WTC11 (cell line): Measurements from ENCODE around the gene TPGS1. TPM values are rescaled to one million over a fixed set of nuclear protein-coding genes. Genes with fewer than 3 reads are reported as not detected.

Experiments
- ATF2 ChIP-seq: sonication (generic); formaldehyde crosslinking; IDR thresholded peaks from 2 replicates; pipeline ENCODE4 v1.8.1; 2022; ENCODE audit warnings: low read depth, missing genetic modification reagents, borderline replicate concordance
- ATF6 ChIP-seq: sonication (generic); formaldehyde crosslinking; IDR thresholded peaks from 2 replicates; pipeline ENCODE4 v1.8.1; 2023; ENCODE audit warnings: mild to moderate bottlenecking, missing genetic modification reagents
- CBFB ChIP-seq: sonication (generic); formaldehyde crosslinking; IDR thresholded peaks from 2 replicates; pipeline ENCODE4 v1.8.1; 2022; ENCODE audit warnings: mild to moderate bottlenecking, low read depth, missing genetic modification reagents
- CDX4 ChIP-seq: fragments of 250-450 bp; sonication (Bioruptor Pico); IDR thresholded peaks from 2 replicates; pipeline ENCODE4 v1.9.0; 2021; ENCODE audit warnings: moderate library complexity, mild to moderate bottlenecking, inconsistent platforms, borderline replicate concordance
- CREM ChIP-seq: sonication (generic); formaldehyde crosslinking; IDR thresholded peaks from 2 replicates; pipeline ENCODE4 v1.8.1; 2022; ENCODE audit warnings: mild to moderate bottlenecking, missing genetic modification reagents, moderate library complexity
- CTCF ChIP-seq: fragments of 200-600 bp; IDR thresholded peaks from 2 replicates; pipeline ENCODE4 v1.8.0; 2022; ENCODE audit warnings: antibody characterized with exemption
- E2F1 ChIP-seq: sonication (generic); formaldehyde crosslinking; IDR thresholded peaks from 2 replicates; pipeline ENCODE4 v1.8.0; 2022; ENCODE audit warnings: mild to moderate bottlenecking, missing genetic modification reagents
- ESRRA ChIP-seq: sonication (generic); formaldehyde crosslinking; IDR thresholded peaks from 2 replicates; pipeline ENCODE4 v1.8.1; 2022; ENCODE audit warnings: mild to moderate bottlenecking, missing genetic modification reagents, borderline replicate concordance
- IRF1 ChIP-seq: sonication (generic); formaldehyde crosslinking; IDR thresholded peaks from 2 replicates; pipeline ENCODE4 v1.8.0; 2023; ENCODE audit warnings: missing genetic modification reagents
- JAZF1 ChIP-seq: fragments of 250-450 bp; sonication (Bioruptor Pico); IDR thresholded peaks from 2 replicates; pipeline ENCODE4 v1.9.0; 2021; ENCODE audit warnings: moderate library complexity, mild to moderate bottlenecking, inconsistent platforms
- KAT7 ChIP-seq: sonication (generic); formaldehyde crosslinking; IDR thresholded peaks from 2 replicates; pipeline ENCODE4 v1.8.1; 2023; ENCODE audit warnings: missing genetic modification reagents, mild to moderate bottlenecking, borderline replicate concordance
- MAX ChIP-seq: sonication (generic); formaldehyde crosslinking; IDR thresholded peaks from 2 replicates; pipeline ENCODE4 v1.8.0; 2022; ENCODE audit warnings: mild to moderate bottlenecking, missing genetic modification reagents
- MXD4 ChIP-seq: fragments of 250-450 bp; sonication (Bioruptor Pico); IDR thresholded peaks from 2 replicates; pipeline ENCODE4 v1.8.0; 2021; ENCODE audit warnings: mild to moderate bottlenecking, moderate library complexity, borderline replicate concordance
- NR3C1 ChIP-seq: sonication (generic); formaldehyde crosslinking; conservative IDR thresholded peaks from 2 replicates; pipeline ENCODE4 v1.8.1; 2023; ENCODE audit warnings: low read depth, mild to moderate bottlenecking, missing genetic modification reagents
- SMAD3 ChIP-seq: sonication (generic); formaldehyde crosslinking; IDR thresholded peaks from 2 replicates; pipeline ENCODE4 v1.8.0; 2022; ENCODE audit warnings: missing genetic modification reagents, mild to moderate bottlenecking, borderline replicate concordance
- USF1 ChIP-seq: sonication (generic); formaldehyde crosslinking; IDR thresholded peaks from 2 replicates; pipeline ENCODE4 v1.8.0; 2022; ENCODE audit warnings: mild to moderate bottlenecking, missing genetic modification reagents
- USF2 ChIP-seq: sonication (generic); formaldehyde crosslinking; IDR thresholded peaks from 2 replicates; pipeline ENCODE4 v1.8.1; 2023; ENCODE audit warnings: mild to moderate bottlenecking, missing genetic modification reagents, moderate library complexity
- ZBTB21 ChIP-seq: sonication (generic); formaldehyde crosslinking; IDR thresholded peaks from 2 replicates; pipeline ENCODE4 v1.8.1; 2023; ENCODE audit warnings: mild to moderate bottlenecking, missing genetic modification reagents, borderline replicate concordance
- ZNF138 ChIP-seq: sonication (generic); formaldehyde crosslinking; conservative IDR thresholded peaks from 2 replicates; pipeline ENCODE4 v1.8.1; 2022; ENCODE audit warnings: mild to moderate bottlenecking, moderate library complexity, missing genetic modification reagents
- ZNF396 ChIP-seq: fragments of 250-450 bp; sonication (Bioruptor Pico); IDR thresholded peaks from 2 replicates; pipeline ENCODE4 v1.8.0; 2021; ENCODE audit warnings: mild to moderate bottlenecking, moderate library complexity, borderline replicate concordance
- ZSCAN18 ChIP-seq: fragments of 250-450 bp; sonication (Bioruptor Pico); IDR thresholded peaks from 2 replicates; pipeline ENCODE4 v2.1.2; 2022; ENCODE audit warnings: mild to moderate bottlenecking, moderate library complexity
- total RNA-seq: library from RNA; stranded (reverse); gene quantifications from 3 replicates; pipeline ENCODE4 v1.2.3, GENCODE V29; 2021

Gene TPGS1
- total RNA-seq, 1 experiment from 2014 or later = 18.8 TPM

- 0 out of 2 replicates have a peak, but pooled peaks have one; percentile 64 for TF ChIP-seq NR3C1
- TF ChIP-seq ZSCAN18 (CRISPR knock-in tag) = no peak
- peak; percentile 70; the same call in 1 of the 2 replicates for TF ChIP-seq KAT7
- no peak for TF ChIP-seq IRF1 (CRISPR knock-in tag)
- TF ChIP-seq CDX4 (CRISPR knock-in tag) = no peak
- no peak for TF ChIP-seq USF1
- peak; percentile 23; the same call in 1 of the 2 replicates for TF ChIP-seq CREM (CRISPR knock-in tag)
- TF ChIP-seq ATF2 (CRISPR knock-in tag) = no peak
- TF ChIP-seq MXD4 (CRISPR knock-in tag) = no peak
- TF ChIP-seq ESRRA = no peak
- peak; percentile 66; the same call in 1 of the 2 replicates for TF ChIP-seq ZBTB21 (CRISPR knock-in tag)
- no peak for TF ChIP-seq CTCF
- TF ChIP-seq CBFB (CRISPR knock-in tag) = no peak
- TF ChIP-seq ATF6 = no peak
- no peak for TF ChIP-seq SMAD3 (CRISPR knock-in tag)
- TF ChIP-seq ZNF138 (CRISPR knock-in tag) = no peak
- TF ChIP-seq MAX (CRISPR knock-in tag) = no peak
- TF ChIP-seq USF2 (CRISPR knock-in tag) = peak; percentile 70
- no peak for TF ChIP-seq JAZF1 (CRISPR knock-in tag)
- TF ChIP-seq ZNF396 = no peak
- no peak for TF ChIP-seq E2F1
These were observed 18.5 kb upstream of the TPGS1 start (continued) for GRCh38 chr19:488505-489417.
